ENCODE results near the gene ZGLP1. TPM values are rescaled to one million over a fixed set of nuclear protein-coding genes. Genes with fewer than 3 reads are reported as not detected.

Gene ZGLP1
- total and polyA plus RNA-seq, 7 donors, result 0.59 to 2.9 (median 0.85) TPM; not detected in 1

- no peak overlapping the region for H3K4me3 ChIP-seq
- 64 to 78% (median 65%) methylated on average over 16 to 18 of the region's 18 CpGs for WGBS, 3 donors
- DNase-seq (no peak), ATAC-seq (no peak)
- peaks cover 2 to 66% of the 10 kb centered on the region in 2 donors for H3K36me3 ChIP-seq (ENCODE audit: insufficient read depth in 1 of 2, low read depth in 1 of 2)
- peaks cover 4% of the 10 kb centered on the region for H3K4me1 ChIP-seq
- H3K27me3 ChIP-seq (ENCODE audit: insufficient read depth in 3 of 3, low read length in 2 of 3), result no peaks in the 10 kb centered on the region
- no peaks in the 10 kb centered on the region for H3K9me3 ChIP-seq
- intact Hi-C loops (cut with DNase I), result no loop called here
- no peak overlapping the region for H3K27ac ChIP-seq
- no peak for TF ChIP-seq CTCF (IDR thresholded peaks at IDR 0.05)
Observed at GRCh38 chr19:10256551-10256950, 53.1 kb downstream of the ZGLP1 start.

GRCh38 chr19:10255358-10255757 lies 54.3 kb downstream of the ZGLP1 start:
- WGBS, 3 donors, result 84 to 95% (median 88%) methylated on average over 2 of the region's 2 CpGs
- peaks cover 2 to 66% of the 10 kb centered on the region in 2 donors for H3K36me3 ChIP-seq (ENCODE audit: insufficient read depth in 1 of 2, low read depth in 1 of 2)
- TF ChIP-seq CTCF (IDR thresholded peaks at IDR 0.05), result no peak

More at GRCh38 chr19:10255358-10255757, 54.3 kb downstream of the ZGLP1 start:
- DNase-seq, result no peak
- Histone ChIP-seq H3K4me3 (no peak overlapping the region), H3K27me3 (ENCODE audit: insufficient read depth in 3 of 3, low read length in 2 of 3) (no peaks in the 10 kb centered on the region), H3K4me1 (peaks cover 4% of the 10 kb centered on the region), H3K27ac (no peak overlapping the region), H3K9me3 (no peaks in the 10 kb centered on the region)
- ATAC-seq, result no peak
- intact Hi-C loops (cut with DNase I), result no loop called here

Other genes with a start within 250 kb of the ZGLP1 start
- 1 to 10 TPM; 2.9 to 5.7 (median 4.0) TPM for gene SHFL, start 223.5 kb downstream of the ZGLP1 start, total RNA-seq
- gene SHFL, start 223.5 kb downstream of the ZGLP1 start, polyA plus RNA-seq, result 1 to 10 TPM; 3.1 to 4.3 (median 3.4) TPM
- not detected for gene ANGPTL6, start 207.1 kb downstream of the ZGLP1 start, total RNA-seq
- under 1 TPM in 2 of 3 donors, not detected in 1; 0.18 to 0.20 TPM for gene ANGPTL6, start 207.1 kb downstream of the ZGLP1 start, polyA plus RNA-seq
- gene PPAN, start 203.5 kb downstream of the ZGLP1 start, total RNA-seq, result 10 to 100 TPM; 29.3 to 70.6 (median 59.1) TPM
- gene PPAN, start 203.5 kb downstream of the ZGLP1 start, polyA plus RNA-seq, result 10 to 100 TPM; 48.4 to 93.4 (median 60.8) TPM
- 10 to 100 TPM; 11.0 to 18.5 (median 14.6) TPM for gene P2RY11, start 198.1 kb downstream of the ZGLP1 start, total RNA-seq
- 10 to 100 TPM in 1 of 3 donors, 1 to 10 TPM in 2; 4.0 to 15.7 (median 6.0) TPM for gene P2RY11, start 198.1 kb downstream of the ZGLP1 start, polyA plus RNA-seq
- 100 to 1,000 TPM; 278 to 337 (median 305) TPM for gene EIF3G, start 189.9 kb downstream of the ZGLP1 start, total RNA-seq
- 100 to 1,000 TPM; 257 to 358 (median 311) TPM for gene EIF3G, start 189.9 kb downstream of the ZGLP1 start, polyA plus RNA-seq
- 10 to 100 TPM; 11.1 to 20.2 (median 16.2) TPM for gene DNMT1, start 114.9 kb downstream of the ZGLP1 start, total RNA-seq
- 10 to 100 TPM in 2 of 3 donors, 1 to 10 TPM in 1; 7.1 to 25.2 (median 13.5) TPM for gene DNMT1, start 114.9 kb downstream of the ZGLP1 start, polyA plus RNA-seq
- gene S1PR2, start 78.5 kb downstream of the ZGLP1 start, total RNA-seq, result 1 to 10 TPM; 1.1 to 2.0 (median 1.6) TPM
- under 1 TPM; 0.17 to 0.59 (median 0.36) TPM for gene S1PR2, start 78.5 kb downstream of the ZGLP1 start, polyA plus RNA-seq
- 10 to 100 TPM; 54.9 to 94.0 (median 58.9) TPM for gene MRPL4, start 57.6 kb downstream of the ZGLP1 start, total RNA-seq
- gene MRPL4, start 57.6 kb downstream of the ZGLP1 start, polyA plus RNA-seq, result 100 to 1,000 TPM in 1 of 3 donors, 10 to 100 TPM in 2; 78.1 to 191 (median 79.9) TPM
- 1 to 10 TPM; 3.7 to 8.0 (median 6.9) TPM for gene ICAM1, start 38.7 kb downstream of the ZGLP1 start, total RNA-seq
- 1 to 10 TPM; 2.7 to 7.5 (median 3.3) TPM for gene ICAM1, start 38.7 kb downstream of the ZGLP1 start, polyA plus RNA-seq
- under 1 TPM in 1 of 4 donors, not detected in 3; 0.47 TPM for gene ICAM4, start 22.9 kb downstream of the ZGLP1 start, total RNA-seq
- under 1 TPM in 2 of 3 donors, not detected in 1; 0.04 to 0.18 TPM for gene ICAM4, start 22.9 kb downstream of the ZGLP1 start, polyA plus RNA-seq
- under 1 TPM in 2 of 4 donors, not detected in 2; 0.13 to 0.22 TPM for gene ICAM5, start 19.9 kb downstream of the ZGLP1 start, total RNA-seq
- gene ICAM5, start 19.9 kb downstream of the ZGLP1 start, polyA plus RNA-seq, result under 1 TPM in 2 of 3 donors, not detected in 1; 0.04 TPM
- 10 to 100 TPM; 16.0 to 21.8 (median 18.3) TPM for gene FDX2, start 6.2 kb upstream of the ZGLP1 start, total RNA-seq
- gene FDX2, start 6.2 kb upstream of the ZGLP1 start, polyA plus RNA-seq, result 10 to 100 TPM; 30.7 to 52.5 (median 39.6) TPM
- 10 to 100 TPM in 2 of 4 donors, 1 to 10 TPM in 2; 7.9 to 11.2 (median 9.9) TPM for gene RAVER1, start 23.7 kb upstream of the ZGLP1 start, total RNA-seq
- gene RAVER1, start 23.7 kb upstream of the ZGLP1 start, polyA plus RNA-seq, result 1 to 10 TPM; 4.3 to 8.2 (median 4.8) TPM
- gene ICAM3, start 29.8 kb upstream of the ZGLP1 start, total RNA-seq, result 10 to 100 TPM in 1 of 4 donors, 1 to 10 TPM in 3; 6.4 to 10.1 (median 8.1) TPM
- 10 to 100 TPM in 1 of 3 donors, 1 to 10 TPM in 2; 7.8 to 10.1 (median 9.2) TPM for gene ICAM3, start 29.8 kb upstream of the ZGLP1 start, polyA plus RNA-seq
- 10 to 100 TPM; 37.1 to 57.6 (median 40.4) TPM for gene TYK2, start 70.8 kb upstream of the ZGLP1 start, total RNA-seq
- gene TYK2, start 70.8 kb upstream of the ZGLP1 start, polyA plus RNA-seq, result 10 to 100 TPM; 40.7 to 58.8 (median 41.7) TPM
- gene CDC37, start 93.7 kb upstream of the ZGLP1 start, total RNA-seq, result 100 to 1,000 TPM; 165 to 182 (median 171) TPM
- 100 to 1,000 TPM; 208 to 268 (median 234) TPM for gene CDC37, start 93.7 kb upstream of the ZGLP1 start, polyA plus RNA-seq
- 10 to 100 TPM in 3 of 4 donors, 1 to 10 TPM in 1; 7.9 to 29.0 (median 16.8) TPM for gene PDE4A, start 110.7 kb upstream of the ZGLP1 start, total RNA-seq
- 10 to 100 TPM in 2 of 3 donors, 1 to 10 TPM in 1; 4.1 to 15.1 (median 11.5) TPM for gene PDE4A, start 110.7 kb upstream of the ZGLP1 start, polyA plus RNA-seq
- 100 to 1,000 TPM; 109 to 208 (median 169) TPM for gene KEAP1, start 193.5 kb upstream of the ZGLP1 start, total RNA-seq
- gene KEAP1, start 193.5 kb upstream of the ZGLP1 start, polyA plus RNA-seq, result 100 to 1,000 TPM; 154 to 242 (median 205) TPM
- gene S1PR5, start 207.6 kb upstream of the ZGLP1 start, total RNA-seq, result under 1 TPM; 0.15 to 0.30 (median 0.17) TPM
- gene S1PR5, start 207.6 kb upstream of the ZGLP1 start, polyA plus RNA-seq, result under 1 TPM; 0.07 to 0.12 (median 0.08) TPM
- gene ATG4D, start 234.1 kb upstream of the ZGLP1 start, total RNA-seq, result 10 to 100 TPM; 42.5 to 71.8 (median 60.8) TPM
- 10 to 100 TPM; 49.3 to 95.7 (median 72.8) TPM for gene ATG4D, start 234.1 kb upstream of the ZGLP1 start, polyA plus RNA-seq

All from psoas muscle (tissue), 8 donors.